HK-2 (cell line): ENCODE results near the gene NOL11.
"Not testable (repeated sequence)": the region's sequence is repeated elsewhere in the genome, so short reads cannot be mapped to it uniquely, and the experiment has no call there.

ENCODE experiments used
- DNase-seq: peaks from one replicate; pipeline ENCODE4 v3.0.0-alpha.2; 2018; ENCODE audit not compliant: unreplicated experiment

Gene NOL11

DNA sequence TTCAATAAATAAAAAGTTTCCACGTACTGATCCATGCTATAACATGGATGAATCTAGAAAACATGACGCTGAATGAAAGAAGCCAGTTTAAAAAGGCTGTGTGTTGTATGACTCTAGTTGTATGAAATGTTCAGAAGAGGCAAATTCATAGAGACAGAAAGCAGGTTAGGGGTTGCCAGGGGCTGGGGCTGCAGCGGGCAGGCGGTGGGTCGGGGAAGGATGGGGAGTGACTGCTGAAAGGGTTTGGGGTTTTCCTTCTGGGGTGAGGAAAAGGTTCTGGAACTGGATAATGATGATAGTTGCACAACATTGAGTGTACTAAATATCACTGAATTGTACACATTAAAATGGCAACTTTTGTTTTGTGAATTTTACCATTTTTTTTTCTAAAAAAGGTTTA is 36.3 kb downstream of the NOL11 start:
- no peak for DNase-seq

DNA sequence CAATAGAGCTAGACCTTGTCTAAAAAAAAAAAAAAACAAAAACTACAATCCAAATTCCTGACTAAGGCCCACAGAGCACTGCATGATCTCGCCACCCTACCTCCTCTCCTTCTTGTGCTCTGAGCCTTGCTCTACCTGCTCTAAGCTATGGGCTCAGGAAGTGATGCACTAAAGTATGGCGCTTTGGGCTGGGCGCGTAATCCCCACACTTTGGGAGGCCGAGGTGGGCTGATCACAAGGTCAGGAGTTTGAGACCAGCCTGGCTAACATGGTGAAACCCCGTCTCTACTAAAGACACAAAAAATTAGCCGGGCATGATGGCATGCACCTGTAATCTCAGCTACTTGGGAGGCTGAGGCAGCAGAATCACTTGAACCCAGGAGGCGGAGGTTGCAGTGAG is 37.0 kb downstream of the NOL11 start:
- not testable (repeated sequence) for DNase-seq

- DNase-seq: not testable (repeated sequence)
These were observed 39.0 kb downstream of the NOL11 start for GRCh38 chr17:67756766-67757165.

DNA sequence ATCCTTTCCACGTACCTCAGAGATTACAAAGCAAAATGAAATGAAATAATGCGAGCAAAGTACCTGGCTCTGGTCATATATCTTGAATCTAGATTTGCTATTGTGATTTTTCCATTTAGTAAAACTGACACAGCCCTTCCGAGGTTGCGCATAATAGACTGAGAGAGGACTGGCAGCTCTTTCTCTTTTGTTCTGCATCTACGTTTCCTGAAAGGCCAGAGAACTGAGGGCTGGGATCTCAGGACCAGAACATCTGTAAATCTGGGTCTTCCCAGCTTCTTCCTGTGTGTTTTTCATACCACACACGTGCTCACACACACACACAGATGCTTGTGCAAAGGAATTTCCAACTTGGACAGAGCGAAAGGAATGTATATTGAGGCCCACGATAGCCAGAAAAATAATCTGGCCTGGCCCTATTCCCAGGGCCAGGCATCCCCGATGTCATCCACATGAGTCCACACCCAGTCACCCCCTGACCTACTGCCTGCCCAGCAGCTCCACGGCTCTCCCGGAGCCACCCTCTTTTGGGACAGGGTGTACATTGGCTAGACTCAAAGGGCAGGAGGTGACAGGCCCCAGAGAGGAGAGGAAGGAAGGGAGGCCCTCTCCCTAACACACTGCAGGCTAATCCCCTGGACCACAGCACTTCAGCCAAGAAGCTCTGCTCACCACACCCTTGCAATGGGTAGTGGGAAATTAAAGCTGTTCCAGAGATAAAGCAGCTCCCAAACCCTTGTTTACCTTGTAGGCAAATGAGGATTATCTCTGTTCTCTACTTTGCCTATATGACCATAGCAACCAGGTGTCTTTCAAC is 41.8 kb downstream of the NOL11 start:
- no peak for DNase-seq

DNA sequence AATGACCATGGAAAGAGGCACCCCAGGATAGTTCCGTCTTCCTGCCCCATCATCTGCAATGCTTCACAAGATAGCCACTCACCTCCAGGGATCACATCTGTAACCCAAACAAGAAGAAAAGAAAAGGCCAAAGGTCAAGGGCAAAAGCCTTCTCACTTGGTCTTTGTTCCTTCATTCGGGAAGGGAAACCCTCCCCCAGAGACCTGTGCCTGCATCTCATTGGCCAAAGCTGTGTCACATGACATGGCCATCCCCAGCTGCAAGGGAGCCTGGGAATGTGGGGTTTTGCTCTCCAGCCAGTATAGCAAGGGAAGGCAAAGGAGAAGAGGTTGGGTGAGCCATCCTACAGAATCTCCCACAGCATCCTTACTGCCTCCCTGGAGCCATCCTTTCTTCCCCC is 47.9 kb downstream of the NOL11 start:
- no peak for DNase-seq

- no peak for DNase-seq
These were observed 51.5 kb downstream of the NOL11 start for GRCh38 chr17:67769231-67769630.

DNA sequence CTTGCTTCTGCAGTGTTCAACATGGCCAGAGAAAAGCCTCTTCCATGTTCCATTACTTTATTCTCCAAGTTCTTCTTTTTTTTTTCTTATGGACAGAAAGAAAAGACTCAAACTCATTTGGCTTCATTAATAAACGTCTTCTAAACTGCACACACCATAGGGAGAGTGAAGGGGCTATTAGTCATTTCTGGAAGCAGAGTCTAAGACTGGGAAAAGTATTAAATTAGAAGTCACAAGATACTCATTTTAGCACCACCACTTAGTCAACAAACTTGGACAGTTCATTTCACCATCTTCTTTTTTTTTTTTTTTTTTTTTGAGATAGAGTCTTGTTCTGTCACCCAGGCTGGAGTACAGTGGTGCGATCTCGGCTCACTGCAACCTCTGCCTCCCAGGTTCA is 52.8 kb downstream of the NOL11 start:
- DNase-seq: no peak

GRCh38 chr17:67772679-67773078 is 54.9 kb downstream of the NOL11 start:
- DNase-seq: no peak

GRCh38 chr17:67773246-67773645 is 55.5 kb downstream of the NOL11 start:
- no peak for DNase-seq

DNA sequence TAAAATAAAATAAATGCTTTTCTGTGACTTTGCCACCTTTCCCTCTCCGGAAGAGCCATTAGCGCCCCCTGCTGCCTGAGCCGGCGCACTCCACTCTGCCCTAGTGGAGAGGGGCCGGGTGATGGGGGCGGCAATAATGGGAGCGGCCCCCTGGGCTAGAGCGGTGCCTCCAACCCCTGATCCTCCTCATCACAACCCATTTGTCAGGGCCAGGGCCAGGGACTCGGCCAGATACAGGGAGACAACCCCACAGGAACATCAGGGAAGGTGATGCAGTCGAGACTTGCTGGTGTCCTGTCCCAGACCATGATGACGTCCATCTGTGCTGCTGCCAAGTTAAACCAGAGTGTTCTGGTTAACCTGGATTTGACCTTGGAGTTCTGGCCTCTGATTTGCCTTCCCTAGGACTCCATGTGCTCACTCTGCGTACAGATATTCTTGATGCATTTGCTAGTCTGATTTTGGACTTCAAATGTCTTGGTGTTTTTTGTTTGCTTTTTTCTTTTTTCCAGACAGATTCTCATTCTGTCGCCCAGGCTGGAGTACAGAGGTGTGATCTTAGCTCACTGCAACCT is 61.4 kb downstream of the NOL11 start:
- DNase-seq: peak; percentile 22

DNA sequence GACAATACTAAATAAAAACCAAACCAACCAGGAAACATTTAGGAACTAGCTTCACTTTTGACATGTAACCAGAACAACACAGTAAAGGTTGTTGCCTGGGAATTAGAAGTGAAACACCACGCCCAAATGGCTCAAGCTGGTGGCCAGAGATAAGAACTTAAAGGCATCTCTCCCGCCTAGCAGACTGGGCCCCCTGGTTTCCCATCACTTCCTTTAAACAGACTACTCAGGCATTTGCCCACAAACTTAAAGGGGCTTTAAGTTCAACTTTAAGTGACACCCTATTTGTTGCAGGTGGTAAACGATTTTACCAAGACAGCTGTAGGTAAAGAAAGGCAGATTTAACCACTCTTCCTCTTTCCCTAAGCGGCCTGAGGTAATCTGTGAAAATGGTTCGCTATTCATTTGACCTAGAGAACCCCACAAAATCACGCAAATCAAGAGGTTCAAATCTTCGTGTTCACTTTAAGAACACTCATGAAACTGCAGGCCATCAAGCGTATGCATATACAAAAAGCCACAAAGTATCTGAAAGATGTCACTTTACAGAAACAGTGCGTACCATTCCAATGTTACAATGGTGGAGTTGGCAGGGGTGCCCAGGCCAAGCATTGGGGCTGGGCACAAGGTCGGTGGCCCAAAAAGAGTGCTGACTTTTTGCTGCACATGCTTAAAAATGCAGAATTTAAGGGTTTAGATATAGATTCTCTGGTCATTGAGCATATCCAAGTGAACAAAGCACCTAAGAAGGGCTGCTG is 66.8 kb downstream of the NOL11 start:
- DNase-seq: no peak

DNA sequence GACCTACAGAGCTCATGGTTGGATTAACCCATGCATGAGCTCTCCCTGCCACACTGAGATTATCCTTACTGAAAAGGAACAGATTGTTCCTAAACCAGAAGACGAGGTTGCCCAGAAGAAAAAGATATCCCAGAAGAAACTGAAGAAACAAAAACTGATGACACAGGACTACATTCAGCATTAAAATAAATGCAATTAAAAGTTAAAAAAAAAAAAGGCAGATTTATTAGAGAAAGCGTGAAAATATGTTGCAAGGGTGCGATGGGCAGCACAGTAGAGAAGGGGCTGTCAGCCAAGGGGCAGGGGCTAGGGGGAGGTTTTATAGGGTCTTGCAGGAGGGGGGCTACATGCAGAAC is 67.4 kb downstream of the NOL11 start:
- DNase-seq: no peak

GRCh38 chr17:67785504-67785903 is 67.8 kb downstream of the NOL11 start:
- no peak for DNase-seq
